Neural progenitor cell (in vitro differentiated cells): ENCODE measurements around the gene IGHMBP2.

Experiments used
- CTCF ChIP-seq: fragments of 200-600 bp; sonication (generic); IDR thresholded peaks from 2 replicates; pipeline ENCODE4 v1.5.1; 2017; ENCODE audit warnings: antibody characterized with exemption, mild to moderate bottlenecking
- EZH2phosphoT487 ChIP-seq: fragments of 200-600 bp; sonication (generic); IDR thresholded peaks from 2 replicates; pipeline ENCODE4 v1.6.1; 2017; ENCODE audit warnings: antibody characterized with exemption

DNA sequence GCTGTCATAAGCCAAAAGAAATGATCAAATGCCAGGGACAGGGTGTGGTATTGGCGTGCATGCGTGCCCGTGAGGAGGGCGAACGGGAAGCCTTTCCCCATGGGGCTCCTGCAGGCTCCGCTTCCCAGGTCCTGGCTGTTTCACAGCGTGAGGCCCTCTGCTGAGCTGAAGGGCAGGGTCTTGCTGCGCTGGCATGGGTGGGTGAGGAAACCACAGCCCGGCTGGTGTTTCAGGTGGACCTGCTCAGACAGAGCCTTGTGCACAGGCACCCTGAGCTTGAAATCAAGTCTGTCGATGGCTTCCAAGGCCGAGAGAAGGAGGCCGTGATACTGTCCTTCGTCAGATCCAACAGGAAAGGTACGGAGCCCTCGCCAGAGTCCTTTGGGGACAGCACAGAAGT, 31.4 kb downstream of the IGHMBP2 start:
- TF ChIP-seq CTCF: no peak
- TF ChIP-seq EZH2phosphoT487: no peak
